GM12864 (cell line): ENCODE measurements around the gene IFT43.

Experiments
- DNase-seq: peaks from one replicate; pipeline ENCODE4 v3.0.0-alpha.2; 2011; ENCODE audit warnings: low read depth
- H3K4me3 ChIP-seq: 2 replicates; pipeline ENCODE4 v1.5.1; 2011; ENCODE audit warnings: mild to moderate bottlenecking, low read depth, low read length, control low read depth
- TF ChIP-seq, protein P1 (sequence below): IDR thresholded peaks from 2 replicates; pipeline ENCODE4 v1.5.1; 2011; ENCODE audit warnings: low read depth, mild to moderate bottlenecking, moderate library complexity, low read length, control low read depth, inconsistent platforms; ENCODE audit errors: missing control alignments

Gene IFT43

DNA sequence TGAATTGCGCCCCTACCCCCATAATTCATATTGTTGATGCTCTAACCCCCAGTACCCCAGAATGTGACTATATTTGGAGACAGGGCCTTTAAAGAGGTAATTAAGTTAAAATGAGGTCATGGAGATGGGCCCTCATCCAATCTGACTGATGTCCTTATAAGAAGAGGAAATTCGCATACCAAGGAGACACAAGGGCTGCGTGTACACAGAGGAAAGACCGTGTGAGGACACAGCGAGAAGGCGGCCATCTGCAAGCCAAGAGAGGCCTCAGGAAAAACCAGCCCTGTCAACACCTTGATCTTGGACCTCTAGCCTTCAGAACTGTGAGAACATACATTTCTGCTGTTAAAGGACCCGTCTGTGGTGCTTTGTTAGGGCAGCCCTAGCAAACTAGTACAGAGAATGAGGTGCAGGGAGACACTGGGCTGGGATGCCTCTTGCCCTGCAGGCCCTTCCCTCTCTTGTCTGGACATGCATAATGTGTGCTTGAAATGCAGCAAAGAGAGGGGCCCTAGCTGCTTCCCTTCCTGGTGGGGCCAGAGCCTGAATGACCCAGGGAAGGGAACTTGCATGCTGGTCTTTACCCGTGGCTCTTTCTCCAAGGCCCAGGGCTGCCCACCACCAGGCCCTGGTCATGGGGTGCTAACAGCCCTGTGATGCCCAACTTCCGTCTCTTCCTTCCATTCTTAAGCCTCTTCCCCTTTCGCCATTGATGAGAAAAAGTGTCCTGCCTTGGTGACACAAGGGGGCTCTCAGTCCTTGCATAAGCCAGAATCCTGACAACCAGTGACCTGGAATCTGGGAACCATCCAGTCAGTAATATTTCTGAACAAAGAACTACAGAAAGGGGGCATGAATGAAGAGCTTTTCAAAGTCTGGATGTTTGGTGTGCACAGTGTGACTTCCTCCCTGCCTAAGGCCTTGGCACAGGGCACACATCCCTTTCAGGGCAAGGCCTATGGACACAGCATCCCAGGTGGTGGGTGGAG lies 116.1 kb downstream of the IFT43 start:
- TF ChIP-seq, protein P1, sequence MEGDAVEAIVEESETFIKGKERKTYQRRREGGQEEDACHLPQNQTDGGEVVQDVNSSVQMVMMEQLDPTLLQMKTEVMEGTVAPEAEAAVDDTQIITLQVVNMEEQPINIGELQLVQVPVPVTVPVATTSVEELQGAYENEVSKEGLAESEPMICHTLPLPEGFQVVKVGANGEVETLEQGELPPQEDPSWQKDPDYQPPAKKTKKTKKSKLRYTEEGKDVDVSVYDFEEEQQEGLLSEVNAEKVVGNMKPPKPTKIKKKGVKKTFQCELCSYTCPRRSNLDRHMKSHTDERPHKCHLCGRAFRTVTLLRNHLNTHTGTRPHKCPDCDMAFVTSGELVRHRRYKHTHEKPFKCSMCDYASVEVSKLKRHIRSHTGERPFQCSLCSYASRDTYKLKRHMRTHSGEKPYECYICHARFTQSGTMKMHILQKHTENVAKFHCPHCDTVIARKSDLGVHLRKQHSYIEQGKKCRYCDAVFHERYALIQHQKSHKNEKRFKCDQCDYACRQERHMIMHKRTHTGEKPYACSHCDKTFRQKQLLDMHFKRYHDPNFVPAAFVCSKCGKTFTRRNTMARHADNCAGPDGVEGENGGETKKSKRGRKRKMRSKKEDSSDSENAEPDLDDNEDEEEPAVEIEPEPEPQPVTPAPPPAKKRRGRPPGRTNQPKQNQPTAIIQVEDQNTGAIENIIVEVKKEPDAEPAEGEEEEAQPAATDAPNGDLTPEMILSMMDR = no peak
- no peak for DNase-seq
- no peak overlapping the region for H3K4me3 ChIP-seq

DNA sequence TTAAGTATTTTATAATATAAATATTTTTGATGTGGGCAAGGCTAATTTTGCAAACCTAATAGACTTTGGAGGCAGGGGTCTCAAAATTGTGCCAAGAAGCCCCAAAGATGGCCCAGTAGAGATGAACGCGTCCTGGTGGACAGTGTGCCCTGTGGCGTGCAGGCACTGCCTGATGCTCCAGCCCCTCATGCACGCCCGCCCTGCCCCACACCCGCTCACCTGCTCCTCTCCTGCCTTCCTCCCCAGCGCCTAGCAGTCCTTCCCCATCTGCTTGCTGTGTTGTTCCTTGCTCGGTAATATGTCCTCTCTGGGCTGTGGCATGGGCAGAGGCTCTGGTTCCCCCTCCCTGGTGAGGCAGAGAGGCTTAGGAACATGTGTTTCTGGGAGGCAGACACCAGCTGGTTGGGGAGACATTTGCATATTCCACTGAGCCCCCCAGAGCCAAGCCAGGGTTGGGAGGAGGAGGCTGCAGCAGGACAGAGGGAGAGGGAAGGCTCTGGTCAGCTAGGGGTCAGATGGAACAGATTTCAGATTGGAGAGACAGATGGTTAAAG lies 119.3 kb downstream of the IFT43 start:
- H3K4me3 ChIP-seq = no peak overlapping the region
- no peak for DNase-seq
- TF ChIP-seq, protein P1 = no peak

DNA sequence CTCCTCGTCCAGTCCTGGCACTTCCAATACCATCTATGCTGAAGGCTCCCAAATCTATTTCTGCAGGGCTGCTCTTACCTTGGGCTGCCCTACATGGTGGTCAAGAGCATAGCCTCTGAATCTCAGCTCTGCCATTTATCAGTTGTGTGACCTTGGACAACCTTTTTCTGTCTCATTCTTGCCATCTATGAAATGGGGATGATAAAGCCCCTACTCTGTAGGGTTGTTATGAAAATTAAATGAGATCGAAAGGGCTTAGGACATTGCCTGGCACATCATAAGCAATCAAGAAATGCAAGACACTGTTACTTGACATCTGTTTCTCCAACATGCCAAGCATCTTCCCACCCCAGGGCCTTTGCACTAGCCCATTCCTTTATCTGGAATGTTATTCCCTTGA lies 120.6 kb downstream of the IFT43 start:
- TF ChIP-seq, protein P1 = no peak
- H3K4me3 ChIP-seq = no peak overlapping the region
- DNase-seq = no peak

DNA sequence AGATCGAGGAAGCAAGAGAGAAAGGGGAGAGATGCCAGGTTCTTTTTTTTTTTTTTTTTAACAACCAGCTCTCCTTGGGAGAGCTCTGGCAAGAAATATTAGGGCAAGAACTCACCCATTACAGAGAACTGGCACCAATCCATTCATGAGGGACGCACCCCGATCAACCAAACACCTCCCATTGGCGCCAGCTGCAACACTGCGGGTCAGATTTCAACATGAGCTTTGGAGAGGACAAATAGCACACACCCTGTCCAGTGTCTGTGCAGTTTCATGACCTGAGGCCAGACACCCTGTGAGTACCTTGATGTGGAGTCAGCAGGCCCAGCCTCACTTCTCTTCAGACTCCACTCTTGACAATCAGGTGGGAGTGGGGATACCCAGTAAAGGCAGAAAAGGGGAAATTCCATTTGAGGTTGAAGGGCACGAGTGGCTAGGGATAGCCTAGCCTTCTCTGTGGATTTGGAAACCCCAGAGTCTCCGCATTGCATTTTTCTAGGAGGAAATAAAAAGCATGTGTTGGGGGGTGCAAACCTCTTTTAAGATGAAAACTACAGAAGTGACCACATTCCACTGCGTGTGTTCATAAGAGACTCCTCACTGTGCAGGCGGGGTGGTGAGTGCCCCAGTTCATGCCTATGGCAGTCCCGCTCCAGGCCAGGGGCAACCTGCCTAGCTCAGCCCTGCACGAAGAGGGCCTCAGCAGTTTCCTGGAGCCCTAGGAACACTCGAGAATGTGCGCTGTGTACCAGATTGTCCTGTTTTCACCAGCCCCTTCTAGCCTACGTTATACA lies 123.7 kb downstream of the IFT43 start:
- DNase-seq = no peak
- TF ChIP-seq, protein P1 = no peak
- no peak overlapping the region for H3K4me3 ChIP-seq

DNA sequence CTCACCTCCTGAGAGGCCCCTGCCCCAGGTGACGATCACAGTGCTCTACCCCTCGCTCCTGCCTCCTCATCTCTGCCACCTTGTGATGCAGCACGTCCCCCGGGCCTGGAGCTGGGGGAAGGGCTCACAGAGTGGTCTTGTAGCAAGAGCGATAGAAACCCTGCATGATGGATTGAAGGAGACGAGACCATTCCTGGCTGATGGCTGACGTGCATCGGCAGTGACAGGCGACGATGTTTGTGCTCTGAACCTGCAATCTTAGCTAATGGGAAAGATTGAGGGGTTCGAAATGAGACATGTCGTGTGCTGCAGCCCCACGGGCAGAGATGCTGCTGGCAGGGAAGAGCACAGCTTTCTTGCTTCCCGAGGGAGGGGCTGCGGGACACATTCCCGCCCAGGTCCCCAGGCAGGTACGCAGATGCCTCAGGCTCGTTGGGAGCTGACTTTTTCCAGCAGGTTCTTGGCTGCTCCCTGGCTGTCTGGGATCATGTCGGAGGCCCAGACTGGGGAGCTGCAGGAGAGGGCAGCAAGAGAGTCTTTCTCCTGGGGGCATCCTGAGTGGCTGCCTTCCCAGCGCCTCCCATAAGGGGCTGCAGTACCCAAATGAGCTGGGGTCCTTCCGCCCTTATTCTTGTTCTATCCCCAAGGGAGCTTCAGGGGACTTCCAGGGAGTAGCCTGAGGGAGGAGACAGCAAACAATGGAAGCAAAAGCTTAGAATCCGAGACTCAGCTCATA lies 127.5 kb downstream of the IFT43 start:
- H3K4me3 ChIP-seq = no peak overlapping the region

DNA sequence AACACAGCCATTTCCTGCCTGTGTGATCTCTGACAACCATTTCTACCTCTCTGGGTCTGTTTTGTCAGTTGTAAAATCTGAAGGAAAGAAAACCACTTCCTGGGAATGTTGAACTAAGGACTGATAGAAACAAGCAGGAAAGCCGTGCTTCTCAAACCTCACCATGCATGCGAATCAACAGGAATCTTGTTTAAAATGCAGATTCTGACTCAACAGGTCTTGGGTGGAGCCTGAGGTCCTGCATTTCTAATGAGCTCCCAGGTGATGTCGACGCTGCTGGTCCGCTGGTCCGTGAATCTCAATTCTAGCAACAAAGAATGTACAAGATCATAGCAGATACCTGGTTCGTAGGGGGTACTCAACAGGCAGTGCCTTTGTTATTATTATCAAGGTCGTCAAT lies 128.1 kb downstream of the IFT43 start:
- TF ChIP-seq, protein P1 = no peak
- H3K4me3 ChIP-seq = no peak overlapping the region
- no peak for DNase-seq

More for the DNA sequence above, 127.5 kb downstream of the IFT43 start:
- DNase-seq = no peak
- TF ChIP-seq, protein P1 = no peak
